ENCODE results near the gene HNRNPK.

DNA sequence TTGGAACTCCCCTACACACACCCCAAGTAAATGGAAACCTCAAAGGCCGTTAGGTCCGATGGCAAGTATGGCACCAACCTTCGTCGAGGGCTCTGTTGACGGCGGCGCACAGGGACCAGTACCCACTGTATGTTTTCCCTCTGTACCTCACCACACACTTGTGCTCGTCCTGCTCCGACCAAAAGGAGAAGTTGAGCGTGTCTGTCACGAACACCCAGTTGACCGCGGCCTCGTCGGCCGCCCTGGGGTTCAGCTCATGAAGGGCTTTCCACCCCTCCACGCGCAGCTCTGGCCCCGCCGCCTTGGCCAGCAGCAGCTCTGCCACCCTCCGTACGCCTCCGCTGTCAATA is 24.0 kb downstream of the HNRNPK start:
- TF ChIP-seq, protein P1, sequence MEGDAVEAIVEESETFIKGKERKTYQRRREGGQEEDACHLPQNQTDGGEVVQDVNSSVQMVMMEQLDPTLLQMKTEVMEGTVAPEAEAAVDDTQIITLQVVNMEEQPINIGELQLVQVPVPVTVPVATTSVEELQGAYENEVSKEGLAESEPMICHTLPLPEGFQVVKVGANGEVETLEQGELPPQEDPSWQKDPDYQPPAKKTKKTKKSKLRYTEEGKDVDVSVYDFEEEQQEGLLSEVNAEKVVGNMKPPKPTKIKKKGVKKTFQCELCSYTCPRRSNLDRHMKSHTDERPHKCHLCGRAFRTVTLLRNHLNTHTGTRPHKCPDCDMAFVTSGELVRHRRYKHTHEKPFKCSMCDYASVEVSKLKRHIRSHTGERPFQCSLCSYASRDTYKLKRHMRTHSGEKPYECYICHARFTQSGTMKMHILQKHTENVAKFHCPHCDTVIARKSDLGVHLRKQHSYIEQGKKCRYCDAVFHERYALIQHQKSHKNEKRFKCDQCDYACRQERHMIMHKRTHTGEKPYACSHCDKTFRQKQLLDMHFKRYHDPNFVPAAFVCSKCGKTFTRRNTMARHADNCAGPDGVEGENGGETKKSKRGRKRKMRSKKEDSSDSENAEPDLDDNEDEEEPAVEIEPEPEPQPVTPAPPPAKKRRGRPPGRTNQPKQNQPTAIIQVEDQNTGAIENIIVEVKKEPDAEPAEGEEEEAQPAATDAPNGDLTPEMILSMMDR (IDR thresholded peaks at IDR 0.05; ENCODE audit: borderline replicate concordance, extremely low read depth, low read length, poor library complexity, severe bottlenecking), result no peak
- no peak for TF ChIP-seq EZH2 (IDR thresholded peaks at IDR 0.05; ENCODE audit: borderline replicate concordance, low read depth, low read length, severe bottlenecking)

All from DND-41 (cell line).